CD14-positive monocyte (primary cell): ENCODE data around the gene GLIS2. TPM values are rescaled to one million over a fixed set of nuclear protein-coding genes. Genes with fewer than 3 reads are reported as not detected.
A peak's percentile ranks its signal among the peaks of the same experiment; 100 is the strongest.

Source experiments
- DNase-seq, 3 donors: peaks; one replicate each; pipeline ENCODE4 v3.0.0-alpha.2; 2011 to 2022
- H2AFZ ChIP-seq: 2 replicates; pipeline ENCODE4 v1.6.0; 2012; ENCODE audit warnings: mild to moderate bottlenecking, low read depth, low read length, inconsistent platforms; ENCODE audit not compliant: insufficient read depth, poor library complexity, severe bottlenecking
- H3K27ac ChIP-seq, 2 donors: 1 replicate in 1 of 2; 2 replicates in 1 of 2; pipeline ENCODE4 v1.5.1; 2012 to 2013; ENCODE audit warnings: low read length in 2 of 2, control low read depth in 1 of 2, inconsistent platforms in 1 of 2, low read depth in 1 of 2, mild to moderate bottlenecking in 1 of 2
- H3K27me3 ChIP-seq, 2 donors: one replicate each; pipeline versions ENCODE4 v1.6.0 to v1.6.1; 2011 to 2013; ENCODE audit warnings: low read length in 2 of 2; ENCODE audit not compliant: control insufficient read depth in 2 of 2, insufficient read depth in 2 of 2
- H3K36me3 ChIP-seq, 2 donors: replicated peaks in 1 of 2; 1 replicate in 1 of 2; 2 replicates in 1 of 2; pipeline versions ENCODE4 v1.5.1 to v1.6.1; 2012 to 2013; ENCODE audit warnings: low read length in 2 of 2, control low read depth in 1 of 2, inconsistent platforms in 1 of 2, mild to moderate bottlenecking in 1 of 2; ENCODE audit not compliant: insufficient read depth in 2 of 2, control insufficient read depth in 1 of 2
- H3K4me1 ChIP-seq, 2 donors: 1 replicate in 1 of 2; 2 replicates in 1 of 2; pipeline versions ENCODE4 v1.5.1 to v1.6.1; 2012 to 2013; ENCODE audit warnings: low read length in 2 of 2, control low read depth in 1 of 2, inconsistent platforms in 1 of 2, mild to moderate bottlenecking in 1 of 2, moderate library complexity in 1 of 2; ENCODE audit not compliant: insufficient read depth in 2 of 2, control insufficient read depth in 1 of 2
- H3K4me2 ChIP-seq: replicated peaks from 2 replicates; pipeline ENCODE3; 2012; ENCODE audit warnings: low read length, moderate library complexity, mild to moderate bottlenecking; ENCODE audit not compliant: poor library complexity, severe bottlenecking; ENCODE audit errors: extremely low read depth
- H3K4me3 ChIP-seq, 3 experiments: fragments of 200-600 bp in 1 of 3; sonication (generic) in 1 of 3; replicated peaks in 1 of 3; 1 replicate in 2 of 3; 2 replicates in 1 of 3; pipeline ENCODE4 v1.5.1; 2011 to 2013; ENCODE audit warnings: low read length in 3 of 3, mild to moderate bottlenecking in 3 of 3, control low read depth in 2 of 3, low read depth in 2 of 3, inconsistent platforms in 1 of 3, moderate library complexity in 1 of 3
- H3K79me2 ChIP-seq: 2 replicates; pipeline ENCODE4 v1.6.0; 2012; ENCODE audit warnings: mild to moderate bottlenecking, control low read depth, inconsistent platforms, low read length, moderate library complexity; ENCODE audit not compliant: insufficient read depth
- H3K9ac ChIP-seq: 2 replicates; pipeline ENCODE4 v1.6.0; 2017; ENCODE audit warnings: low read length, mild to moderate bottlenecking; ENCODE audit not compliant: insufficient read depth, poor library complexity, severe bottlenecking
- H3K9me3 ChIP-seq, 2 donors: replicated peaks in 1 of 2; 1 replicate in 1 of 2; 2 replicates in 1 of 2; pipeline versions ENCODE4 v1.5.1 to v1.6.1; 2012 to 2013; ENCODE audit warnings: low read length in 2 of 2, control low read depth in 1 of 2; ENCODE audit not compliant: control insufficient read depth in 1 of 2, insufficient read depth in 1 of 2
- H4K20me1 ChIP-seq: 2 replicates; pipeline ENCODE4 v1.6.0; 2012; ENCODE audit warnings: mild to moderate bottlenecking, low read length, control low read depth, moderate library complexity; ENCODE audit not compliant: insufficient read depth
- H3K27ac Mint-ChIP-seq, 7 donors: one replicate each; pipeline ENCODE4 v1.8.0; 2020; ENCODE audit warnings: mild to moderate bottlenecking in 7 of 7, mixed read lengths in 7 of 7, moderate library complexity in 6 of 7, inconsistent platforms in 2 of 7
- H3K27me3 Mint-ChIP-seq, 3 donors: one replicate each; pipeline ENCODE4 v1.8.0; 2021 to 2022; ENCODE audit warnings: low read depth in 3 of 3, mild to moderate bottlenecking in 3 of 3, mixed read lengths in 3 of 3, moderate library complexity in 3 of 3, inconsistent platforms in 1 of 3
- H3K36me3 Mint-ChIP-seq, 2 donors: one replicate each; pipeline ENCODE4 v1.8.0; 2020; ENCODE audit warnings: mixed read lengths in 2 of 2, inconsistent platforms in 1 of 2, mild to moderate bottlenecking in 1 of 2
- H3K4me1 Mint-ChIP-seq: one replicate; pipeline ENCODE4 v1.8.0; 2020; ENCODE audit warnings: mild to moderate bottlenecking, mixed read lengths
- H3K4me3 Mint-ChIP-seq, 2 donors: one replicate each; pipeline ENCODE4 v1.8.0; 2020; ENCODE audit warnings: mild to moderate bottlenecking in 2 of 2, mixed read lengths in 2 of 2, moderate library complexity in 1 of 2
- H3K9me3 Mint-ChIP-seq, 7 donors: one replicate each; pipeline ENCODE4 v1.8.0; 2020 to 2022; ENCODE audit warnings: mixed read lengths in 7 of 7, mild to moderate bottlenecking in 6 of 7, moderate library complexity in 6 of 7, inconsistent platforms in 2 of 7
- CTCF ChIP-seq: fragments of 200-600 bp; IDR thresholded peaks from one replicate; pipeline ENCODE4 v1.8.0; 2022; ENCODE audit warnings: antibody characterized with exemption, mild to moderate bottlenecking
- WGBS: methylation state at CpG from one replicate; pipeline ENCODE4 v1.1.5; 2013; ENCODE audit warnings: missing lambda C conversion rate; ENCODE audit not compliant: insufficient coverage; 5-methylcytosine and 5-hydroxymethylcytosine counted together
- intact Hi-C, 2 donors: fragments of 100-400 bp; cut with micrococcal nuclease; formaldehyde crosslinking; loops; one replicate each; pipeline versions ENCODE4 v1.15.0 to v1.15.1; 2023
- polyA plus RNA-seq, 3 donors: library from polyadenylated mRNA; depleted of rRNA in 1 of 3; unstranded in 2 of 3; stranded (reverse) in 1 of 3; fragments of 300-500 nt in 2 of 3; fragments of >200 nt in 1 of 3; fragmentation: Illumina TruSeq in 2 of 3; gene quantifications; 1 replicate in 2 of 3; 2 replicates in 1 of 3; pipeline ENCODE4 v1.2.3, GENCODE V29; 2012 to 2021

GLIS2 gene
- polyA plus RNA-seq, 3 donors, result 0.03 TPM; not detected in 2

GRCh38 chr16:4369007-4369733 lies 53.3 kb downstream of the GLIS2 start:
- Histone ChIP-seq H4K20me1 (peaks cover 100% of the 10 kb centered on the region), H3K27me3 (no peaks in the 10 kb centered on the region), H3K36me3 (peaks cover 42 to 62% of the 10 kb centered on the region in 2 donors), H3K79me2 (peaks cover 20% of the 10 kb centered on the region), H2AFZ (no peak overlapping the region), H3K4me1 (peaks cover 14 to 27% of the 10 kb centered on the region in 2 donors), H3K4me3 (no peak overlapping the region), H3K27ac (no peak overlapping the region), H3K4me2 (no peak overlapping the region), H3K9me3 (no peaks in the 10 kb centered on the region), H3K9ac (no peak overlapping the region)
- no peak overlapping the region for H3K4me3 Mint-ChIP-seq
- TF ChIP-seq CTCF, result no peak
- peaks cover 2 to 3% (median 3%) of the 10 kb centered on the region in 3 donors for H3K27me3 Mint-ChIP-seq
- H3K36me3 Mint-ChIP-seq, result peaks cover 23 to 57% of the 10 kb centered on the region in 2 donors
- intact Hi-C loops, result no loop called here
- no peaks in the 10 kb centered on the region for H3K9me3 Mint-ChIP-seq
- H3K4me1 Mint-ChIP-seq, result peaks cover 18% of the 10 kb centered on the region
- WGBS, result 95% methylated on average over 12 of the region's 13 CpGs
- no peak for DNase-seq
- peak overlapping the region in 1 of 7 donors; percentile 21 for H3K27ac Mint-ChIP-seq

GRCh38 chr16:4370151-4370550 lies 54.3 kb downstream of the GLIS2 start:
- Mint-ChIP-seq H3K4me1 (peaks cover 18% of the 10 kb centered on the region), H3K36me3 (peaks cover 22 to 50% of the 10 kb centered on the region in 2 donors), H3K27ac (no peak overlapping the region), H3K9me3 (no peaks in the 10 kb centered on the region), H3K27me3 (peaks cover 3% of the 10 kb centered on the region in 3 donors), H3K4me3 (no peak overlapping the region)
- H4K20me1 ChIP-seq, result peaks cover 100% of the 10 kb centered on the region
- H3K4me3 ChIP-seq, result no peak overlapping the region
- no peak for DNase-seq
- no peaks in the 10 kb centered on the region for H3K27me3 ChIP-seq
- H3K9ac ChIP-seq, result no peak overlapping the region
- peaks cover 35 to 52% of the 10 kb centered on the region in 2 donors for H3K36me3 ChIP-seq
- H3K4me2 ChIP-seq, result no peak overlapping the region
- peaks cover 14 to 27% of the 10 kb centered on the region in 2 donors for H3K4me1 ChIP-seq
- H3K27ac ChIP-seq, result no peak overlapping the region
- H2AFZ ChIP-seq, result no peak overlapping the region
- no peak for TF ChIP-seq CTCF
- WGBS, result 96% methylated on average over 3 of the region's 3 CpGs
- intact Hi-C loops, result no loop called here
- no peaks in the 10 kb centered on the region for H3K9me3 ChIP-seq
- H3K79me2 ChIP-seq, result peaks cover 20% of the 10 kb centered on the region
